ENCODE measurements around the gene FBXL12. TPM values are rescaled to one million over a fixed set of nuclear protein-coding genes. Genes with fewer than 3 reads are reported as not detected.
A peak's percentile ranks its signal among the peaks of the same experiment; 100 is the strongest.

The FBXL12 gene
- total RNA-seq, 1 experiment from 2014 or later, result 21.9 TPM

DNA sequence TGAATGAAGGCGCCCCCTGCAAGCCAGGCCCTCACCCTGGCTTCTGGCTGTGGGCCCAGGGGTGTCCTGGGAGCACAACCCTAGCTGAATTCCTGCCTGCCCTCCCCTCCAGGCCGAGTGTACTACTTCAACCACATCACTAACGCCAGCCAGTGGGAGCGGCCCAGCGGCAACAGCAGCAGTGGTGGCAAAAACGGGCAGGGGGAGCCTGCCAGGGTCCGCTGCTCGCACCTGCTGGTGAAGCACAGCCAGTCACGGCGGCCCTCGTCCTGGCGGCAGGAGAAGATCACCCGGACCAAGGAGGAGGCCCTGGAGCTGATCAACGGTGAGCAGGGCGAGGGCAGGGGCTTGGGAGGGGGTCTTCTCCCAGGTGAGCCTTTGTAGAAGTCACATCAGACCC lies 19.4 kb upstream of the FBXL12 start:
- no peak overlapping the region for H3K27ac ChIP-seq (ENCODE audit: low read depth, low read length)
- intact Hi-C loops (cut with micrococcal nuclease), result no loop called here
- peaks cover 4 to 18% of the 10 kb centered on the region in 2 experiments; a peak in 3 of 4 replicates for H3K4me1 ChIP-seq (ENCODE audit: control insufficient read depth in 1 of 2, insufficient read depth in 2 of 2, low read length in 2 of 2)
- H3K9ac ChIP-seq (ENCODE audit: low read length), result no peak overlapping the region
- peaks cover 19 to 21% of the 10 kb centered on the region in 2 experiments; a peak in 3 of 4 replicates for H3K36me3 ChIP-seq (ENCODE audit: control insufficient read depth in 1 of 2, insufficient read depth in 2 of 2, low read length in 2 of 2)
- no peak overlapping the region for H3K4me3 ChIP-seq (replicated peaks in 1 of 2; ENCODE audit: low read depth in 1 of 2, low read length in 2 of 2)
- no peaks in the 10 kb centered on the region for H3K9me2 ChIP-seq (ENCODE audit: insufficient read depth)
- no peak overlapping the region for H3K4me2 ChIP-seq (ENCODE audit: low read length)
- RAD21 ChIA-PET (ENCODE audit: low non-redundant PET in 1 of 2, low total read pairs in 2 of 2, uncharacterized antibody in 2 of 2, unreplicated experiment in 2 of 2), result no interaction called here
- peaks cover 20% of the 10 kb centered on the region for H3K79me2 ChIP-seq (ENCODE audit: insufficient read depth, low read length)
- CTCF ChIA-PET, result no interaction called here
- H4K20me1 ChIP-seq (ENCODE audit: insufficient read depth), result peaks cover 3% of the 10 kb centered on the region; the same call in 1 of the 2 replicates
- TF ChIP-seq SRF (IDR thresholded peaks at IDR 0.05; ENCODE audit: low read depth) (no peak), YY1 (IDR thresholded peaks at IDR 0.05; ENCODE audit: extremely low read depth, insufficient replicate concordance, low read depth, low read length) (no peak), TCF7L2 (IDR thresholded peaks at IDR 0.05; ENCODE audit: borderline replicate concordance, extremely low read depth, insufficient read depth, insufficient read length) (no peak), CEBPB (IDR thresholded peaks at IDR 0.05; ENCODE audit: low read depth) (no peak), ZFX (IDR thresholded peaks at IDR 0.05) (no peak)
- TF ChIP-seq, protein P1, sequence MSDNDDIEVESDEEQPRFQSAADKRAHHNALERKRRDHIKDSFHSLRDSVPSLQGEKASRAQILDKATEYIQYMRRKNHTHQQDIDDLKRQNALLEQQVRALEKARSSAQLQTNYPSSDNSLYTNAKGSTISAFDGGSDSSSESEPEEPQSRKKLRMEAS (IDR thresholded peaks at IDR 0.05), result no peak
- TF ChIP-seq, protein P2, sequence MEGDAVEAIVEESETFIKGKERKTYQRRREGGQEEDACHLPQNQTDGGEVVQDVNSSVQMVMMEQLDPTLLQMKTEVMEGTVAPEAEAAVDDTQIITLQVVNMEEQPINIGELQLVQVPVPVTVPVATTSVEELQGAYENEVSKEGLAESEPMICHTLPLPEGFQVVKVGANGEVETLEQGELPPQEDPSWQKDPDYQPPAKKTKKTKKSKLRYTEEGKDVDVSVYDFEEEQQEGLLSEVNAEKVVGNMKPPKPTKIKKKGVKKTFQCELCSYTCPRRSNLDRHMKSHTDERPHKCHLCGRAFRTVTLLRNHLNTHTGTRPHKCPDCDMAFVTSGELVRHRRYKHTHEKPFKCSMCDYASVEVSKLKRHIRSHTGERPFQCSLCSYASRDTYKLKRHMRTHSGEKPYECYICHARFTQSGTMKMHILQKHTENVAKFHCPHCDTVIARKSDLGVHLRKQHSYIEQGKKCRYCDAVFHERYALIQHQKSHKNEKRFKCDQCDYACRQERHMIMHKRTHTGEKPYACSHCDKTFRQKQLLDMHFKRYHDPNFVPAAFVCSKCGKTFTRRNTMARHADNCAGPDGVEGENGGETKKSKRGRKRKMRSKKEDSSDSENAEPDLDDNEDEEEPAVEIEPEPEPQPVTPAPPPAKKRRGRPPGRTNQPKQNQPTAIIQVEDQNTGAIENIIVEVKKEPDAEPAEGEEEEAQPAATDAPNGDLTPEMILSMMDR (IDR thresholded peaks at IDR 0.05 in 2 of 3, conservative IDR thresholded peaks at IDR 0.05 in 1 of 3; ENCODE audit: borderline replicate concordance in 1 of 3, insufficient read depth in 1 of 3, low read depth in 2 of 3, low read length in 2 of 3), result no peak
- ATAC-seq, result no peak
- no peak overlapping the region for H2AFZ ChIP-seq (ENCODE audit: low read depth, low read length, poor library complexity, severe bottlenecking)
- BruUV-seq (replicated peaks), result no TSS peak
- no peak for DNase-seq (ENCODE audit: low read depth, low spot score)
- POLR2A ChIA-PET, result no interaction called here
- no peaks in the 10 kb centered on the region for H3K9me3 ChIP-seq (ENCODE audit: control insufficient read depth in 1 of 2, insufficient read depth in 1 of 2, low read depth in 1 of 2, low read length in 2 of 2)
- no peaks in the 10 kb centered on the region for H3K27me3 ChIP-seq (ENCODE audit: insufficient read depth, low read length)

DNA sequence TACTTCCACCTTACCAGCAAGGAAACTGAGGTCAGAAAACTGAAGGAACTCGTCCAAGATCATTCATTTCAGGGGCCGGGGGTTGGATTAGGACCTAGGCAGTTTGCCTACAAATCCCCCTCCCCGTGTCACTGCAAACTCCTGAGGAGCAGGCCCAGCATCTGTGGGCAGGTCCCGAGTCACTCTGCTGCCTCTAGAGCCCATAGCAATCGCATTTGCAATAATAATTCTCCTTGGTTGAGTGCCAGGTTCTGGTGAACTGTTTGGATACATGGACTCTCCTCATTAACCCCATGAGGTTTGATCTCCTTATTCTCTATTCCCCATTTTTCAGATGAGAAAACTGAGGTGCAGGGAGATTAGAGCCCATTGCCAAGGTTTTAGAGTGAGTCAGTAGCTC lies 17.1 kb upstream of the FBXL12 start:
- Histone ChIP-seq H3K4me3 (replicated peaks in 1 of 2; ENCODE audit: low read depth in 1 of 2, low read length in 2 of 2) (peak overlapping the region; percentile 94 to 96), H3K9me3 (ENCODE audit: control insufficient read depth in 1 of 2, insufficient read depth in 1 of 2, low read depth in 1 of 2, low read length in 2 of 2) (no peaks in the 10 kb centered on the region), H3K4me1 (ENCODE audit: control insufficient read depth in 1 of 2, insufficient read depth in 2 of 2, low read length in 2 of 2) (peaks cover 4 to 18% of the 10 kb centered on the region in 2 experiments; a peak in 3 of 4 replicates), H3K27me3 (ENCODE audit: insufficient read depth, low read length) (no peaks in the 10 kb centered on the region), H3K27ac (ENCODE audit: low read depth, low read length) (peak overlapping the region; percentile 56; the same call in 1 of the 2 replicates), H3K4me2 (ENCODE audit: low read length) (peak overlapping the region; percentile 97), H4K20me1 (ENCODE audit: insufficient read depth) (peaks cover 3% of the 10 kb centered on the region; the same call in 1 of the 2 replicates), H3K79me2 (ENCODE audit: insufficient read depth, low read length) (peaks cover 29% of the 10 kb centered on the region), H2AFZ (ENCODE audit: low read depth, low read length, poor library complexity, severe bottlenecking) (no peak overlapping the region), H3K36me3 (ENCODE audit: control insufficient read depth in 1 of 2, insufficient read depth in 2 of 2, low read length in 2 of 2) (peaks cover 9 to 13% of the 10 kb centered on the region in 2 experiments; a peak in 3 of 4 replicates), H3K9me2 (ENCODE audit: insufficient read depth) (no peaks in the 10 kb centered on the region), H3K9ac (ENCODE audit: low read length) (peak overlapping the region; percentile 76)
- ChIA-PET CTCF (no interaction called here), POLR2A (interaction anchor here (1.0 kb wide), 1 partner anchor 8 kb away, joined by 3 read pairs; the partner anchor contains the start of gene UBL5), RAD21 (ENCODE audit: low non-redundant PET in 1 of 2, low total read pairs in 2 of 2, uncharacterized antibody in 2 of 2, unreplicated experiment in 2 of 2) (no interaction called here)
- intact Hi-C loops (cut with micrococcal nuclease), result no loop called here
- TF ChIP-seq ZFX (IDR thresholded peaks at IDR 0.05) (no peak), SP1 (IDR thresholded peaks at IDR 0.05; ENCODE audit: low read depth) (no peak), ZNF274 (IDR thresholded peaks at IDR 0.05; ENCODE audit: low read depth, low read length) (no peak), POLR2A (IDR thresholded peaks at IDR 0.05; ENCODE audit: borderline replicate concordance, extremely low read depth, insufficient read depth, insufficient read length) (no peak), TCF7L2 (IDR thresholded peaks at IDR 0.05; ENCODE audit: borderline replicate concordance, extremely low read depth, insufficient read depth, insufficient read length) (no peak), POLR2AphosphoS5 (IDR thresholded peaks at IDR 0.05; ENCODE audit: low read depth, low read length) (no peak), CEBPB (IDR thresholded peaks at IDR 0.05; ENCODE audit: low read depth) (no peak)
- TF ChIP-seq, protein P2 (IDR thresholded peaks at IDR 0.05 in 2 of 3, conservative IDR thresholded peaks at IDR 0.05 in 1 of 3; ENCODE audit: borderline replicate concordance in 1 of 3, insufficient read depth in 1 of 3, low read depth in 2 of 3, low read length in 2 of 3), result peak in 1 of 3 experiments; percentile 18; a peak in 1 of 6 replicates
- TF ChIP-seq, protein P1 (IDR thresholded peaks at IDR 0.05), result no peak
- TSS peak; percentile 20 for BruUV-seq (replicated peaks)
- DNase-seq (ENCODE audit: low read depth, low spot score) (no peak), ATAC-seq (no peak)

All from HCT116 (cell line).